Left ventricle myocardium inferior (tissue), 1 donor: ENCODE data around the gene PDS5A. TPM values are rescaled to one million over a fixed set of nuclear protein-coding genes. Genes with fewer than 3 reads are reported as not detected.

Experiments
- DNase-seq: peaks from one replicate; pipeline ENCODE4 v3.0.0-alpha.2; 2020
- H3K27ac ChIP-seq: fragments of 200-600 bp; replicated peaks from 2 replicates; pipeline ENCODE4 v1.8.0; 2021
- H3K27me3 ChIP-seq: fragments of 200-600 bp; 2 replicates; pipeline ENCODE4 v1.8.0; 2021; ENCODE audit warnings: low read depth
- H3K36me3 ChIP-seq: fragments of 200-600 bp; 2 replicates; pipeline ENCODE4 v1.8.0; 2021
- H3K4me1 ChIP-seq: fragments of 200-600 bp; 2 replicates; pipeline ENCODE4 v1.8.0; 2021
- H3K4me3 ChIP-seq: fragments of 200-600 bp; 2 replicates; pipeline ENCODE4 v1.8.0; 2021; ENCODE audit warnings: mild to moderate bottlenecking, moderate library complexity
- H3K9me3 ChIP-seq: fragments of 200-600 bp; replicated peaks from 2 replicates; pipeline ENCODE4 v1.8.0; 2021
- intact Hi-C: fragments of 100-400 bp; cut with micrococcal nuclease; formaldehyde crosslinking; loops from one replicate; pipeline ENCODE4 v1.11.0; 2022
- total RNA-seq: library from RNA; stranded (reverse); fragmentation: NEBNext Ultra II Directional; extraction: Animal tissue kit (Norgen Biotek cat#: 25700); gene quantifications from one replicate; pipeline ENCODE4 v1.2.1, GENCODE V29; 2021
- TF ChIP-seq, protein P1 (sequence below): fragments of 200-600 bp; IDR thresholded peaks from 2 replicates; pipeline ENCODE4 v1.8.0; 2021; ENCODE audit warnings: antibody characterized with exemption, mild to moderate bottlenecking, borderline replicate concordance
- donor health status: DM: no; HTN: yes; CAD: no; lungs with severe emphysema.

PDS5A gene
- total RNA-seq, 1 donor from 2014 or later: 29.3 TPM

DNA sequence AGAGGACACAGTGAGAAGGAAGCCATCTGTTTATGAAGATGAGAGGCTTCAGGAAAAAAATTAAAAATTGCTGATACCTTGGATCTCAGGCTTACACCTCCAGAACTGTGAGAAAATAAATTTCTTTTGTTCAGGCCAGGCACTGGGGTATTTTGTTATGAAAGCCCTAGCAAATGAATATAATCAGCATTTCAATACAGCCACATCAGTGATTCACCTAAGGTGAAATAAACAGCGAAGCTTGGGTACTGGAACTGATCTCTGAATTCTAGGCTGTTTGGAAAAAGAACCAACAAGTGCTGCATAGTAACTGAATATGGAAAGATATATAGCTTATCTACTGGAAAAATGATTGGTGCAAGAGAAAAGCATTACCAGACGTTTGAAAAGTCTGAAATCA lies 88.5 kb downstream of the PDS5A start:
- no peaks in the 10 kb centered on the region for H3K9me3 ChIP-seq
- H3K4me1 ChIP-seq: no peaks in the 10 kb centered on the region
- H3K36me3 ChIP-seq: peaks cover 55% of the 10 kb centered on the region
- H3K4me3 ChIP-seq: no peak overlapping the region
- no peak overlapping the region for H3K27ac ChIP-seq
- no peaks in the 10 kb centered on the region for H3K27me3 ChIP-seq
- DNase-seq: no peak
- TF ChIP-seq, protein P1, sequence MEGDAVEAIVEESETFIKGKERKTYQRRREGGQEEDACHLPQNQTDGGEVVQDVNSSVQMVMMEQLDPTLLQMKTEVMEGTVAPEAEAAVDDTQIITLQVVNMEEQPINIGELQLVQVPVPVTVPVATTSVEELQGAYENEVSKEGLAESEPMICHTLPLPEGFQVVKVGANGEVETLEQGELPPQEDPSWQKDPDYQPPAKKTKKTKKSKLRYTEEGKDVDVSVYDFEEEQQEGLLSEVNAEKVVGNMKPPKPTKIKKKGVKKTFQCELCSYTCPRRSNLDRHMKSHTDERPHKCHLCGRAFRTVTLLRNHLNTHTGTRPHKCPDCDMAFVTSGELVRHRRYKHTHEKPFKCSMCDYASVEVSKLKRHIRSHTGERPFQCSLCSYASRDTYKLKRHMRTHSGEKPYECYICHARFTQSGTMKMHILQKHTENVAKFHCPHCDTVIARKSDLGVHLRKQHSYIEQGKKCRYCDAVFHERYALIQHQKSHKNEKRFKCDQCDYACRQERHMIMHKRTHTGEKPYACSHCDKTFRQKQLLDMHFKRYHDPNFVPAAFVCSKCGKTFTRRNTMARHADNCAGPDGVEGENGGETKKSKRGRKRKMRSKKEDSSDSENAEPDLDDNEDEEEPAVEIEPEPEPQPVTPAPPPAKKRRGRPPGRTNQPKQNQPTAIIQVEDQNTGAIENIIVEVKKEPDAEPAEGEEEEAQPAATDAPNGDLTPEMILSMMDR: no peak
- intact Hi-C loops: no loop called here

- H3K36me3 ChIP-seq: peaks cover 52% of the 10 kb centered on the region
Observed at GRCh38 chr4:39888541-39888940, 89.2 kb downstream of the PDS5A start.

GRCh38 chr4:39883646-39884045 lies 94.1 kb downstream of the PDS5A start:
- H3K4me1 ChIP-seq: no peaks in the 10 kb centered on the region
- H3K27ac ChIP-seq: no peak overlapping the region
- H3K27me3 ChIP-seq: no peaks in the 10 kb centered on the region
- TF ChIP-seq, protein P1: no peak
- H3K36me3 ChIP-seq: peaks cover 46% of the 10 kb centered on the region
- no peak overlapping the region for H3K4me3 ChIP-seq
- no peak for DNase-seq
- H3K9me3 ChIP-seq: no peaks in the 10 kb centered on the region
- intact Hi-C loops: no loop called here

More at GRCh38 chr4:39888541-39888940, 89.2 kb downstream of the PDS5A start:
- DNase-seq: no peak
- no peaks in the 10 kb centered on the region for H3K27me3 ChIP-seq
- no peaks in the 10 kb centered on the region for H3K4me1 ChIP-seq
- H3K4me3 ChIP-seq: no peak overlapping the region
- intact Hi-C loops: no loop called here
- no peaks in the 10 kb centered on the region for H3K9me3 ChIP-seq
- H3K27ac ChIP-seq: no peak overlapping the region
- TF ChIP-seq, protein P1: no peak

DNA sequence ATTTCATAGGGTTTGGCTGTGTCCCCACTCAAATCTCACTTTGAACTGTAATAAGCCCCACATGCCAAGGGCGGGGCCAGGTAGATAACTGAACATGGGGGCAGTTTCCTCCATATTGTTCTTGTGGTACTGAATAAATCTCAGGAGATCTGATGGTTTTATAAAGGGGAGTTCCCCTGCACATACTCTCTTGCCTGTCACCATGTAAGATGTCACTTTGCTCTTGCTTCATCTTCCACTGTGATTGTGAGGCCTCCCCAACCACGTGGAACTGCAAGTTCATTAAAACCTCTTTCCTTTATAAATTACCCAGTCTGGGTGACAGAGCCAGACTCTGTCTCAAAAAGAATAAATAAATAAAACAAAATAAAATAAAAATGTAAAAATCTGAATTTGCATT lies 95.9 kb downstream of the PDS5A start:
- no peaks in the 10 kb centered on the region for H3K4me1 ChIP-seq
- DNase-seq: no peak
- intact Hi-C loops: no loop called here
- no peak overlapping the region for H3K4me3 ChIP-seq
- H3K9me3 ChIP-seq: no peaks in the 10 kb centered on the region
- H3K27me3 ChIP-seq: no peaks in the 10 kb centered on the region
- peaks cover 58% of the 10 kb centered on the region for H3K36me3 ChIP-seq
- TF ChIP-seq, protein P1: no peak
- no peak overlapping the region for H3K27ac ChIP-seq

DNA sequence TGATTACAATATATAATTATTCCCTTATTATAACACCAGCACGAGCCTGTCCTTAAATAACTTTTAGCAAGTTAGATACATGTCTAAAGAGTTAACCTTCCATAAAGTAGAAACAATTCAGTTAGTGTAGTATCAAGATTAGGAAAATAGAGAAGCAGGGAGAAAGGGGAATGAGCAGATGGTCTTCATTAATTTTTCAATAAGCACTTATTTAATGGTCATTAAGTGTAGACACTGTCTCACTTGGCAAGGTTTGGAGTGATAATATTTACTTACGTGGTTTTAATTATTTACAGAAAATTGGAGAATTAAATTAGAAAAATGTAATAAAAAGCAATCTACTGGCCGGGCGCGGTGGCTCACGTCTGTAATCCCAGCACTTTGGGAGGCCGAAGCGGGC lies 99.7 kb downstream of the PDS5A start:
- intact Hi-C loops: no loop called here
- H3K27me3 ChIP-seq: no peaks in the 10 kb centered on the region
- H3K9me3 ChIP-seq: no peaks in the 10 kb centered on the region
- TF ChIP-seq, protein P1: no peak
- DNase-seq: no peak
- peaks cover 75% of the 10 kb centered on the region for H3K36me3 ChIP-seq
- no peak overlapping the region for H3K4me3 ChIP-seq
- no peaks in the 10 kb centered on the region for H3K4me1 ChIP-seq
- no peak overlapping the region for H3K27ac ChIP-seq

- TF ChIP-seq, protein P1: no peak
- intact Hi-C loops: no loop called here
- DNase-seq: no peak
Observed at GRCh38 chr4:39873823-39874222, 103.9 kb downstream of the PDS5A start.

More at GRCh38 chr4:39873823-39874222, 103.9 kb downstream of the PDS5A start:
- Histone ChIP-seq H3K4me1 (no peaks in the 10 kb centered on the region), H3K36me3 (peaks cover 88% of the 10 kb centered on the region), H3K9me3 (no peaks in the 10 kb centered on the region), H3K27ac (no peak overlapping the region), H3K27me3 (no peaks in the 10 kb centered on the region), H3K4me3 (no peak overlapping the region)
